Activated T-cell treated with anti-CD3 and anti-CD28 coated beads, Interleukin-2, amount 50 U/mL, for 72 hours (primary cell): Measurements from ENCODE around the gene KNL1. TPM values are rescaled to one million over a fixed set of nuclear protein-coding genes. Genes with fewer than 3 reads are reported as not detected.
"Not testable (repeated sequence)": the region's sequence is repeated elsewhere in the genome, so short reads cannot be mapped to it uniquely, and the experiment has no call there.

Experiments
- ATAC-seq, 2 donors: fragments of 150-1000 bp; cut with Tn5 transposase; replicated peaks in 1 of 2; 2 replicates each; pipeline ENCODE4 v1.10.0; 2021; ENCODE audit warnings: moderate library complexity in 2 of 2, mild to moderate bottlenecking in 1 of 2
- DNase-seq, 2 donors: peaks; one replicate each; pipeline ENCODE4 v3.0.0; 2021 to 2022; ENCODE audit warnings: mixed read lengths in 1 of 2
- H3K27ac Mint-ChIP-seq: one replicate; pipeline ENCODE4 v1.8.0; 2022; ENCODE audit warnings: mild to moderate bottlenecking, moderate library complexity, mixed read lengths
- H3K27me3 Mint-ChIP-seq: one replicate; pipeline ENCODE4 v1.8.0; 2022; ENCODE audit warnings: low read depth, mixed read lengths
- H3K36me3 Mint-ChIP-seq, 2 donors: one replicate each; pipeline ENCODE4 v1.8.0; 2022; ENCODE audit warnings: mixed read lengths in 2 of 2, mild to moderate bottlenecking in 1 of 2; ENCODE audit not compliant: insufficient read depth in 2 of 2
- H3K4me1 Mint-ChIP-seq: one replicate; pipeline ENCODE4 v1.8.0; 2022; ENCODE audit warnings: low read depth, mixed read lengths
- H3K4me3 Mint-ChIP-seq, 2 donors: one replicate each; pipeline ENCODE4 v1.8.0; 2022; ENCODE audit warnings: mild to moderate bottlenecking in 2 of 2, mixed read lengths in 2 of 2, moderate library complexity in 2 of 2
- H3K9me3 Mint-ChIP-seq, 2 donors: one replicate each; pipeline ENCODE4 v1.8.0; 2022; ENCODE audit warnings: mixed read lengths in 2 of 2
- total RNA-seq, 2 donors: library from RNA; stranded (reverse); gene quantifications; one replicate each; pipeline ENCODE4 v1.2.3, GENCODE V29; 2022

KNL1 gene
- total RNA-seq, 2 donors from 2014 or later, result 32.5 to 34.1 TPM

GRCh38 chr15:40633178-40633577 is 39.1 kb downstream of the KNL1 start:
- Mint-ChIP-seq H3K27me3 (no peaks in the 10 kb centered on the region), H3K4me3 (no peak overlapping the region), H3K9me3 (no peaks in the 10 kb centered on the region), H3K36me3 (peaks cover 0 to 14% of the 10 kb centered on the region in 2 donors), H3K4me1 (no peaks in the 10 kb centered on the region), H3K27ac (no peak overlapping the region)
- DNase-seq (no peak), ATAC-seq (no peak)

GRCh38 chr15:40637221-40637745 is 43.2 kb downstream of the KNL1 start:
- H3K36me3 Mint-ChIP-seq, result peaks cover 4 to 9% of the 10 kb centered on the region in 2 donors
- H3K9me3 Mint-ChIP-seq, result no peaks in the 10 kb centered on the region
- DNase-seq (no peak), ATAC-seq (no peak)
- H3K4me1 Mint-ChIP-seq, result no peaks in the 10 kb centered on the region
- no peaks in the 10 kb centered on the region for H3K27me3 Mint-ChIP-seq
- H3K4me3 Mint-ChIP-seq, result no peak overlapping the region
- no peak overlapping the region for H3K27ac Mint-ChIP-seq

DNA sequence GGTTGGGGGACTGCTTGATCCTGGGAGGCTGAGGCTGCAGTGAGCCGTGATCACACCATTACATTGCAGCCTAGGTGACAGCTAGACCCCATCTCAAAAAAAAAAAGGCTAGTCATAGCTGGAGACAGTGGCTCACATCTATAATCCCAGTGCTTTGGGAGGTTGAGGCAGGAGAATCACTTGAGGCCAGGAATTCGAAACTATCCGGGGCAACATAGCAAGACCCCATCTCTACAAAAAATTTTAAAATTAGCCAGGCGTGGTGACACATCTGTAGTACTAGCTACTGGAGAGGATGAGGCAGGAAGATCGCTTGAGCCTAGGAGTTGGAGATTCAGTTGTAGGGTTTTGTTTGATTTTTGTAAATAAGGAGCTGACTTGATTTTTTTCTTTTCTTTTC is 45.6 kb downstream of the KNL1 start:
- Mint-ChIP-seq H3K9me3 (no peaks in the 10 kb centered on the region), H3K36me3 (peaks cover 4 to 7% of the 10 kb centered on the region in 2 donors), H3K4me3 (no peak overlapping the region), H3K27me3 (no peaks in the 10 kb centered on the region), H3K4me1 (no peaks in the 10 kb centered on the region), H3K27ac (no peak overlapping the region)
- DNase-seq (no peak), ATAC-seq (no peak)

DNA sequence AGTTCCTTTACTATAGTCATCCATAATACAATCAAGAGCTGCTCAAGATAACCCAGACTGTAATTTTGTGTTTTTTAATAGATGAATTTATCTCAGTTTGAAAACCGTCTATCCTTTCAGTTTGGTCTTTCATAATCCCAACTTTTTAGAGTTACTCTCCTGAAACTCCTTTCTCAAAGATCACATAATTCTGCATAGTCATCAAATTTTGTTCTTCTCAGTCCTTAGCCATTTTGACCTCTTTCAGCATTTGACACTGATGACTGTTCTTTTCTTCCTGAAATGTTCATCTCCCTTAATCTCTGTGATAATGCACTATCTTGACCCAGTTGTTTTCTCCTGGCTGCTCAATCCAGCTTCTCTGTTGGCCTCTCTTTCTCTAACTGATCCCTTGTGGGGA is 53.5 kb downstream of the KNL1 start:
- H3K4me3 Mint-ChIP-seq, result no peak overlapping the region
- ATAC-seq (no peak), DNase-seq (no peak)
- H3K36me3 Mint-ChIP-seq, result peaks cover 4 to 5% of the 10 kb centered on the region in 2 donors
- H3K27ac Mint-ChIP-seq, result no peak overlapping the region
- H3K27me3 Mint-ChIP-seq, result no peaks in the 10 kb centered on the region
- no peaks in the 10 kb centered on the region for H3K4me1 Mint-ChIP-seq
- H3K9me3 Mint-ChIP-seq, result no peaks in the 10 kb centered on the region

- H3K9me3 Mint-ChIP-seq, result no peaks in the 10 kb centered on the region
These were observed 56.4 kb downstream of the KNL1 start for GRCh38 chr15:40650479-40650878.

GRCh38 chr15:40660686-40661085 is 66.6 kb downstream of the KNL1 start:
- H3K36me3 Mint-ChIP-seq, result peaks cover 3 to 13% of the 10 kb centered on the region in 2 donors
- DNase-seq, result peak in 1 of 2 donors; percentile 11
- no peaks in the 10 kb centered on the region for H3K27me3 Mint-ChIP-seq
- H3K4me1 Mint-ChIP-seq, result peaks cover 4% of the 10 kb centered on the region
- H3K4me3 Mint-ChIP-seq, result no peak overlapping the region
- H3K9me3 Mint-ChIP-seq, result no peaks in the 10 kb centered on the region
- ATAC-seq, result peak; percentile 37 to 88
- H3K27ac Mint-ChIP-seq, result peak overlapping the region; percentile 63

More at GRCh38 chr15:40650479-40650878, 56.4 kb downstream of the KNL1 start:
- ATAC-seq (no peak), DNase-seq (no peak)
- Mint-ChIP-seq H3K36me3 (peaks cover 8 to 14% of the 10 kb centered on the region in 2 donors), H3K27me3 (no peaks in the 10 kb centered on the region), H3K4me3 (no peak overlapping the region), H3K4me1 (no peaks in the 10 kb centered on the region), H3K27ac (no peak overlapping the region)

- H3K4me3 Mint-ChIP-seq, result no peak overlapping the region
- no peaks in the 10 kb centered on the region for H3K27me3 Mint-ChIP-seq
- no peak overlapping the region for H3K27ac Mint-ChIP-seq
- peaks cover 3 to 7% of the 10 kb centered on the region in 2 donors for H3K36me3 Mint-ChIP-seq
- DNase-seq (no peak), ATAC-seq (no peak)
- H3K4me1 Mint-ChIP-seq, result peaks cover 4% of the 10 kb centered on the region
- H3K9me3 Mint-ChIP-seq, result no peaks in the 10 kb centered on the region
These were observed 70.9 kb downstream of the KNL1 start for GRCh38 chr15:40664909-40665308.

DNA sequence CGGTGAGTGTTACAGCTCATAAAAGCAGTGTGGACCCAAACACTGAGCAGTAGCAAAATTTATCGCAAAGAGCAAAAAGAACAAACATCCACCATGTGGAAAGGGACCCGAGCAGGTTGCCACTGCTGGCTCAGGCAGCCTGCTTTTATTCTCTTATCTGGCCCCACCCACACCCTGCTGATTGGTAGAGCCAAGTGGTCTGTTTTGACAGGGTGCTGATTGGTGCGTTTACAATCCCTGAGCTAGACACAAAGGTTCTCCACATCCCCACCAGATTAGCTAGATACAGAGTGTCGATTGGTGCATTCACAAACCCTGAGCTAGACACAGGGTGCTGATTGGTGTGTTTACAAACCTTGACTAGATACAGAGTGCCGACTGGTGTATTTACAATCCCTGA is 82.2 kb downstream of the KNL1 start:
- not testable (repeated sequence) for H3K4me3 Mint-ChIP-seq, H3K27me3 Mint-ChIP-seq, H3K4me1 Mint-ChIP-seq, DNase-seq, H3K9me3 Mint-ChIP-seq, H3K36me3 Mint-ChIP-seq, H3K27ac Mint-ChIP-seq, ATAC-seq

DNA sequence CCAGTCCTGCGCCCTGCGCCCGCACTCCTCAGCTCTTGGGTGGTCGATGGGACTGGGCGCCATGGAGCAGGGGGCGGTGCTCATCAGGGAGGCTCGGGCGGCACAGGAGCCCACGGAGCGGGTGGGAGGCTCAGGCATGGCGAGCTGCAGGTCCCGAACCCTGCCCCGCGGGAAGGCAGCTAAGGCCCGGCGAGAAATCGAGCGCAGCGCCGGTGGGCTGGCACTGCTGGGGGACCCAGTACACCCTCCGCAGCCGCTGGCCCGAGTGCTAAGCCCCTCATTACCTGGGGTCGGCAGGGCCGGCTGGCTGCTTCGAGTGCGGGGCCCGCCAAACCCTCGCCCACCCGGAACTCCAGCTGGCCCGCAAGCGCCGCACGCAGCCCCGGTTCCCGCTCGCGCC is 82.9 kb downstream of the KNL1 start:
- H3K27me3 Mint-ChIP-seq, H3K9me3 Mint-ChIP-seq, H3K4me1 Mint-ChIP-seq, H3K4me3 Mint-ChIP-seq, ATAC-seq, H3K36me3 Mint-ChIP-seq, H3K27ac Mint-ChIP-seq, DNase-seq: not testable (repeated sequence)

- Mint-ChIP-seq H3K27ac (no peak overlapping the region), H3K4me3 (no peak overlapping the region), H3K27me3 (no peaks in the 10 kb centered on the region), H3K9me3 (no peaks in the 10 kb centered on the region), H3K36me3 (no peaks in the 10 kb centered on the region), H3K4me1 (no peaks in the 10 kb centered on the region)
- DNase-seq, result no peak
- ATAC-seq, result no peak
These were observed 86.1 kb downstream of the KNL1 start for GRCh38 chr15:40680151-40680550.

- H3K27me3 Mint-ChIP-seq, H3K36me3 Mint-ChIP-seq, H3K4me1 Mint-ChIP-seq, ATAC-seq, DNase-seq, H3K4me3 Mint-ChIP-seq, H3K27ac Mint-ChIP-seq, H3K9me3 Mint-ChIP-seq: not testable (repeated sequence)
These were observed 86.9 kb downstream of the KNL1 start for GRCh38 chr15:40680959-40681358.

GRCh38 chr15:40684381-40684780 is 90.3 kb downstream of the KNL1 start:
- Mint-ChIP-seq H3K9me3 (no peaks in the 10 kb centered on the region), H3K36me3 (no peaks in the 10 kb centered on the region), H3K4me3 (no peak overlapping the region), H3K4me1 (no peaks in the 10 kb centered on the region), H3K27me3 (no peaks in the 10 kb centered on the region), H3K27ac (no peak overlapping the region)
- ATAC-seq, result no peak
- no peak for DNase-seq

DNA sequence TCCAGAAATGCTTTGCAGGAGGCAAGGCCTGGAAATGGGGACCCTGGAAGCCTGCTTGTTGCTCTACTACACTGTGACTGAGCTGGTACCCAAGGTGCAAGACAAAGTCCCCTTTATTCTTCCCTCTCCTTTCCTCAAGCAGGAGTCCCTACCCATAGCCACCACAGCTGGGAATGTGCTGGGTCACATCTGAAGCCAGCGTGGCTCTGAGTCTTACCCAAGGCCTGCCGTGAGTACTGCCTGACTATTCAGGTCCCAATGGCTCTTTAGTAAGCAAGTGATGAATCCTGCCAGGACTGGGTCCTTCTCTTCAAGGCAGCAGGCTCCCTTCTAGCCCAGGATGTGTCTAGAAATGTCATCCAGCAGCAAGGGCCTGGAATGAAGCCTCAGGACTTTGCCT is 91.3 kb downstream of the KNL1 start:
- ATAC-seq (no peak), DNase-seq (no peak)
- Mint-ChIP-seq H3K4me1 (no peaks in the 10 kb centered on the region), H3K9me3 (no peaks in the 10 kb centered on the region), H3K27me3 (no peaks in the 10 kb centered on the region), H3K36me3 (no peaks in the 10 kb centered on the region), H3K27ac (no peak overlapping the region), H3K4me3 (no peak overlapping the region)

GRCh38 chr15:40688932-40689799 is 95.1 kb downstream of the KNL1 start:
- Mint-ChIP-seq H3K4me1 (peaks cover 7% of the 10 kb centered on the region), H3K27me3 (no peaks in the 10 kb centered on the region), H3K36me3 (no peaks in the 10 kb centered on the region), H3K9me3 (no peaks in the 10 kb centered on the region), H3K4me3 (no peak overlapping the region), H3K27ac (no peak overlapping the region)
- ATAC-seq (no peak), DNase-seq (no peak)
